ENCODE measurements around the gene CORO2A. TPM values are rescaled to one million over a fixed set of nuclear protein-coding genes. Genes with fewer than 3 reads are reported as not detected.
"Not testable (repeated sequence)": the region's sequence is repeated elsewhere in the genome, so short reads cannot be mapped to it uniquely, and the experiment has no call there.

CORO2A gene
- polyA plus RNA-seq, 1 of the 3 experiments (the other 2 are of a cell fraction), result 2.3 TPM

DNA sequence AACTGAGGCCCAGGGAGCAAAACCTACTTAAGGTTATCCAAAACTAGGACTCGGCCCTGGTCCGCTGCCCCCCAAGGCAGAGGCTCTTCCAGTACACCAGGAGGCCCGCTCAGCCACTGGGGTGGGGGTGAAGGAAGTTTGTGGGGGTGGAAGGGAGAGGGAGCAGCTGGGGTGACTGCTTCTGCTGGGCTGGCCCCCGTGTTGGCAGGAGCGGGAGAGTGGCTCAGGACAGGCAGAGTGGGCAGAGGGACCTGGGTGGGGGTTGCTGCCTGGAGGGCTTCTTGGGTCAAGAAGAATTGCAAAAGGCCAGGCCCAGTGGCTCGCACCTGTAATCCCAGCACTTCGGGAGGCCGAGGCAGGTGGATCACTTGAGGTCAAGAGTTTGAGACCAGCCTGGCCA is 65.2 kb downstream of the CORO2A start:
- no peaks in the 10 kb centered on the region for H3K36me3 ChIP-seq (replicated peaks in 1 of 2; ENCODE audit: control insufficient read depth in 1 of 2, insufficient read depth in 2 of 2, low read length in 1 of 2)
- no peak for DNase-seq
- no peak overlapping the region for H2AFZ ChIP-seq (ENCODE audit: low read depth)
- H3K27ac ChIP-seq (ENCODE audit: low read depth in 2 of 2, low read length in 1 of 2), result no peak overlapping the region
- no peaks in the 10 kb centered on the region for H3K9me3 ChIP-seq
- no peak overlapping the region for H3K4me3 ChIP-seq (ENCODE audit: low read depth in 2 of 2, low read length in 1 of 2)
- no peaks in the 10 kb centered on the region for H3K27me3 ChIP-seq (ENCODE audit: insufficient read depth)
- WGBS (ENCODE audit: low lambda C conversion rate), result 91% methylated on average over 5 of the region's 8 CpGs
- no peaks in the 10 kb centered on the region for H3K79me2 ChIP-seq (ENCODE audit: insufficient read depth)
- POLR2A ChIA-PET, result no interaction called here
- no peak overlapping the region for H3K4me2 ChIP-seq
- CTCF ChIA-PET, result no interaction called here
- no peak overlapping the region for H3K9ac ChIP-seq
- TF ChIP-seq, protein P1, sequence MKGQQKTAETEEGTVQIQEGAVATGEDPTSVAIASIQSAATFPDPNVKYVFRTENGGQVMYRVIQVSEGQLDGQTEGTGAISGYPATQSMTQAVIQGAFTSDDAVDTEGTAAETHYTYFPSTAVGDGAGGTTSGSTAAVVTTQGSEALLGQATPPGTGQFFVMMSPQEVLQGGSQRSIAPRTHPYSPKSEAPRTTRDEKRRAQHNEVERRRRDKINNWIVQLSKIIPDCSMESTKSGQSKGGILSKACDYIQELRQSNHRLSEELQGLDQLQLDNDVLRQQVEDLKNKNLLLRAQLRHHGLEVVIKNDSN (IDR thresholded peaks at IDR 0.05; ENCODE audit: borderline replicate concordance, low read depth), result no peak
- no peak for TF ChIP-seq RFX5 (IDR thresholded peaks at IDR 0.05; ENCODE audit: low read length)
- no peak for TF ChIP-seq TAF1 (IDR thresholded peaks at IDR 0.05; ENCODE audit: borderline replicate concordance, low read depth, low read length)
- TF ChIP-seq EZH2phosphoT487 (IDR thresholded peaks at IDR 0.05; ENCODE audit: borderline replicate concordance, low read depth), result no peak
- TF ChIP-seq FOXJ3 (CRISPR knock-in tag; IDR thresholded peaks at IDR 0.05), result no peak
- TF ChIP-seq POLR2AphosphoS5 (IDR thresholded peaks at IDR 0.05; ENCODE audit: low read depth, low read length), result no peak
- TF ChIP-seq CHD2 (IDR thresholded peaks at IDR 0.05; ENCODE audit: low read length, partially characterized antibody), result no peak
- no peak for TF ChIP-seq RXRA (IDR thresholded peaks at IDR 0.05; ENCODE audit: borderline replicate concordance, low read depth)
- H4K20me1 ChIP-seq (ENCODE audit: insufficient read depth), result no peaks in the 10 kb centered on the region
- no peaks in the 10 kb centered on the region for H3K9me2 ChIP-seq
- H3F3A ChIP-seq (replicated peaks; ENCODE audit: insufficient read depth), result no peaks in the 10 kb centered on the region
- no peaks in the 10 kb centered on the region for H3K4me1 ChIP-seq (ENCODE audit: control insufficient read depth in 1 of 2, insufficient read depth in 2 of 2, low read depth in 1 of 2, low read length in 1 of 2)

DNA sequence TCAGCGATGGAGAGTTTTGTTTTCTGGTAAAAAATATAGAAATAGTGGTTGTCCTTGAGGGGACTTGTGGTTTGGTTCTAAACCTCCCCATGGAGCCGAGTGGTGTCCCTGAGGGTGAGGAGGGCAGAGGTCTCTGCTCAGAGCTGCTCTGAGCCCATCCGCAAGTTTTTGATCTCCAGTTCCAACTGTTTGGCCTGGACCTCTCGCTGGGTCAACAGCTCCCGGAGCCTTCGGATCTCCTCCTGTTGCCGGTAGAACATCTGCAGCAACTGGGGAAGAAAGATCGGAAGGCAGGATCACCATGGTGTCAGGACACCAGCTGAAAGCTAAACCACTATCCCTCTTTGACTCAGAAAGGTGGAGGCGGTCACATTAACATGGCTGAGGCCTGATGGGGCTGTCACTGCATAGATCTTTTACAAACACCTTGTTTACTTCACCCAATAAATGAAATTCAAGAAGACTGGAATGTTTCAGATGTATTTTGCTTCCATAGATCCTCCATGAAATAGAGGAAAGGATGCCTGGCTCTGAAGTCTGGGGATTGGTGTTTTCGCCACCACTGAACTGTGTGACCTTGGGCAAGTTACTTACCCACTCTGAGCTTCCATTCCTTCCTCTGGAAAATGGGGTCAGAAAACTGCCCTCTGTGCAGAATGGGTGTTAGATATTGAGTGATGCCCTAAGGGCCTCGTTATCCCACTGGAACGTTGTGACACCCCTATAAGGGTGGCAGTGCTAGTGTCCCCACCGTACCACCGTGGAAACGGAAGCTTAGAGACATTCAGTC is 67.6 kb downstream of the CORO2A start:
- no peaks in the 10 kb centered on the region for H3K9me3 ChIP-seq

DNA sequence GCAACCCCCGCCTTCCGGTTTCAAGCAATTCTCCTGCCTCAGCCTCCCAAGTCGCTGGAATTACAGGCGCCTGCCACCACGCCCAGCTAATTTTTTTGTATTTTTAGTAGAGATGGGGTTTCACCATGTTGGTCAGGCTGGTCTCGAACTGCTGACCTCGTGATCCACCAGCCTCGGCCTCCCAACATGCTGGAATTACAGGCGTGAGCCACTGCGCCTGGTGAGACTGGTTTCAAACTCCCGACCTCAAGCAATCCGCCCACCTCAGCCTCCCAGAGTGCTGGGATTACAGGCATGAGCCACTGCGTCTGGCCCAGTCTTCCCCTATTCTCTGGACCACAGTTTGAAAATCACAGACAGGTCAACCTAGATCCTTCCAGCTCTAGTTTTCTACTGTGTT is 68.3 kb downstream of the CORO2A start:
- H3K27me3 ChIP-seq (ENCODE audit: insufficient read depth); H3F3A ChIP-seq (replicated peaks; ENCODE audit: insufficient read depth); DNase-seq; H3K9ac ChIP-seq; H3K27ac ChIP-seq (ENCODE audit: low read depth in 2 of 2, low read length in 1 of 2); CTCF ChIA-PET; H3K36me3 ChIP-seq (replicated peaks in 1 of 2; ENCODE audit: control insufficient read depth in 1 of 2, insufficient read depth in 2 of 2, low read length in 1 of 2); H4K20me1 ChIP-seq (ENCODE audit: insufficient read depth); H3K79me2 ChIP-seq (ENCODE audit: insufficient read depth); H2AFZ ChIP-seq (ENCODE audit: low read depth); H3K4me3 ChIP-seq (ENCODE audit: low read depth in 2 of 2, low read length in 1 of 2); H3K9me3 ChIP-seq; POLR2A ChIA-PET; H3K9me2 ChIP-seq; H3K4me2 ChIP-seq: not testable (repeated sequence)
- peaks cover 0 to 19% of the 10 kb centered on the region in 2 experiments; a peak in 3 of 4 replicates for H3K4me1 ChIP-seq (ENCODE audit: control insufficient read depth in 1 of 2, insufficient read depth in 2 of 2, low read depth in 1 of 2, low read length in 1 of 2)
- WGBS (ENCODE audit: low lambda C conversion rate), result 93% methylated on average over 13 of the region's 13 CpGs

More for the DNA sequence above, 67.6 kb downstream of the CORO2A start:
- POLR2A ChIA-PET, result no interaction called here
- no peak overlapping the region for H3K27ac ChIP-seq (ENCODE audit: low read depth in 2 of 2, low read length in 1 of 2)
- H2AFZ ChIP-seq (ENCODE audit: low read depth), result no peak overlapping the region
- no peaks in the 10 kb centered on the region for H3K9me2 ChIP-seq
- no peak for DNase-seq
- H4K20me1 ChIP-seq (ENCODE audit: insufficient read depth), result no peaks in the 10 kb centered on the region
- CTCF ChIA-PET, result interaction anchor here (0.7 to 1.1 kb wide), 2 partner anchors 8 to 33 kb away, joined by 3 read pairs; no protein-coding TSS in a partner anchor
- H3K4me2 ChIP-seq, result no peak overlapping the region
- H3K79me2 ChIP-seq (ENCODE audit: insufficient read depth), result no peaks in the 10 kb centered on the region
- no peaks in the 10 kb centered on the region for H3K36me3 ChIP-seq (replicated peaks in 1 of 2; ENCODE audit: control insufficient read depth in 1 of 2, insufficient read depth in 2 of 2, low read length in 1 of 2)
- H3K4me1 ChIP-seq (ENCODE audit: control insufficient read depth in 1 of 2, insufficient read depth in 2 of 2, low read depth in 1 of 2, low read length in 1 of 2), result peaks cover 0 to 16% of the 10 kb centered on the region in 2 experiments; a peak in 3 of 4 replicates
- H3K27me3 ChIP-seq (ENCODE audit: insufficient read depth), result no peaks in the 10 kb centered on the region
- TF ChIP-seq, protein P2, sequence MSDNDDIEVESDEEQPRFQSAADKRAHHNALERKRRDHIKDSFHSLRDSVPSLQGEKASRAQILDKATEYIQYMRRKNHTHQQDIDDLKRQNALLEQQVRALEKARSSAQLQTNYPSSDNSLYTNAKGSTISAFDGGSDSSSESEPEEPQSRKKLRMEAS (IDR thresholded peaks at IDR 0.05; ENCODE audit: low read depth), result no peak
- TF ChIP-seq FOXM1 (IDR thresholded peaks at IDR 0.05; ENCODE audit: low read depth), result no peak
- no peak for TF ChIP-seq TEAD4 (IDR thresholded peaks at IDR 0.05; ENCODE audit: borderline replicate concordance, insufficient read depth)
- TF ChIP-seq, protein P1 (IDR thresholded peaks at IDR 0.05; ENCODE audit: borderline replicate concordance, low read depth), result no peak
- no peak for TF ChIP-seq RFX5 (IDR thresholded peaks at IDR 0.05; ENCODE audit: low read length)
- 86% methylated on average over 14 of the region's 15 CpGs for WGBS (ENCODE audit: low lambda C conversion rate)
- H3K9ac ChIP-seq, result no peak overlapping the region
- H3K4me3 ChIP-seq (ENCODE audit: low read depth in 2 of 2, low read length in 1 of 2), result no peak overlapping the region
- no peaks in the 10 kb centered on the region for H3F3A ChIP-seq (replicated peaks; ENCODE audit: insufficient read depth)
